NCI-H1105 treated with DMSO at 0.1 percent for 48 hours (cell line): Measurements from ENCODE around the gene SPACA6.

Experiments used
- DNase-seq: peaks from one replicate; lab custom pipeline; 2025; lab: John Stamatoyannopoulos, UW

SPACA6 gene

GRCh38 chr19:51703575-51704515 is 10.7 kb downstream of the SPACA6 start:
- peak; percentile 87 for DNase-seq

GRCh38 chr19:51704626-51705025 is 11.5 kb downstream of the SPACA6 start:
- DNase-seq = no peak

- DNase-seq = no peak
Measured at GRCh38 chr19:51706296-51706695, 13.2 kb downstream of the SPACA6 start.

- DNase-seq = no peak
Measured at GRCh38 chr19:51706885-51707284, 13.8 kb downstream of the SPACA6 start.

GRCh38 chr19:51708811-51709210 is 15.7 kb downstream of the SPACA6 start:
- no peak for DNase-seq

- no peak for DNase-seq
Measured at GRCh38 chr19:51709575-51709974, 16.4 kb downstream of the SPACA6 start.

DNA sequence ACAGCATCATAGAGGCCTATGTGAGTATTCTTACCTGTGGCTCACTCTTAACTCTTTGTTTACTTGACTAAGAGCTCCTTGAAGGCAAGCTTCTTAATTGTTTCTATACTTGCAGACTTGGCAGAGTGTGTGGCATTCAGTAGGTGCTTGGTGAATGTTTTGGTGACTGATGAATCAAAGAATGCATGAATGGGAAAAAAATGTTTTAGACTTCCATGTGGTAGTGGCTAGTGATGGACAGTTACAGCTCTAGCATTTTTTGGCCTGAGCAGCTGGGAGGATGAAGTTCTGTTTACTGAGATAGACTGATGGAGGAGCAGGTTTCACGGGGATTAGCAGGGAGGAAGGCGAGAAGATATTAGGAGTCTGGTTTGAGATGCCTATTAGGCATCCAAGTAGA is 17.0 kb downstream of the SPACA6 start:
- no peak for DNase-seq

- DNase-seq = no peak
Measured at GRCh38 chr19:51711702-51712101, 18.6 kb downstream of the SPACA6 start.

GRCh38 chr19:51712461-51713081 is 19.4 kb downstream of the SPACA6 start:
- DNase-seq = peak; percentile 22

- no peak for DNase-seq
Measured at GRCh38 chr19:51713319-51714285, 20.5 kb downstream of the SPACA6 start.

DNA sequence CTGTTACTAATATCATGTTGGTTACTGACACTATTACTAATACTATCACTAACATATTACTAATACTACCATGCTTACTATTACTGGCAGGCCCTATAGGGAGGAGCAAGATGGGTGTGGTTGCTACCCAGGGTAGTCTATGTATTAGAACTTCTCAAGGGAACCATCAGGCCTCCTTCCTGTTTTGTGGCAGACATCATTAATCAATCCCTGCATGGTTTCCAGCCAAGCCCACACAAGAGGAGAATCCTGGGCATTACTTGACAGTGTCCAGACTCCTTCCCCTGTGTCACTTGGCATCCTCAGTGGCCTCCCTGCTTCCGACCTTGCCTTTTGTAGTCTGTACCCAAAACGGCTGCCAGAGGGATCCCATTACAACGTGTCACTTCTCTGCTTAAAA is 21.7 kb downstream of the SPACA6 start:
- DNase-seq = no peak

GRCh38 chr19:51715850-51716249 is 22.7 kb downstream of the SPACA6 start:
- DNase-seq = no peak

DNA sequence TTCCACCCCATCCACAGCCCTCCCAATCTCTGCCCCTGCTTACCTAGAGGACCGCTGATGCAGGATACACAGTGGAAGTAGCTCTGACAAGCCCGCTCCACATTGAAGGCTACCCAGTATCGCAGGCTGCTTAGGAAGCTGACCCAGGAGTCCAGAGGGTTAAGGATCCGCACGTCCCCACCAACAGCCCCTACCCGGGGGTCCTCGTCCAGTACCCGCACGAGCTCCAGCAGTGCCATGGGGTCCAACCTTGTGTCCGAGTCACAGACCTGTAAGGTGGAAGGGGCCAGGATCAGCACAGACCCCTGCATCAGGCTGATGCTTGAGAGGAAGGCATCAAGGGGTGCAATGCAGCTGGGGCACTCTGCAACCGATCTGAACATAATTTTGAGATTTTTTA is 23.8 kb downstream of the SPACA6 start:
- DNase-seq = no peak

DNA sequence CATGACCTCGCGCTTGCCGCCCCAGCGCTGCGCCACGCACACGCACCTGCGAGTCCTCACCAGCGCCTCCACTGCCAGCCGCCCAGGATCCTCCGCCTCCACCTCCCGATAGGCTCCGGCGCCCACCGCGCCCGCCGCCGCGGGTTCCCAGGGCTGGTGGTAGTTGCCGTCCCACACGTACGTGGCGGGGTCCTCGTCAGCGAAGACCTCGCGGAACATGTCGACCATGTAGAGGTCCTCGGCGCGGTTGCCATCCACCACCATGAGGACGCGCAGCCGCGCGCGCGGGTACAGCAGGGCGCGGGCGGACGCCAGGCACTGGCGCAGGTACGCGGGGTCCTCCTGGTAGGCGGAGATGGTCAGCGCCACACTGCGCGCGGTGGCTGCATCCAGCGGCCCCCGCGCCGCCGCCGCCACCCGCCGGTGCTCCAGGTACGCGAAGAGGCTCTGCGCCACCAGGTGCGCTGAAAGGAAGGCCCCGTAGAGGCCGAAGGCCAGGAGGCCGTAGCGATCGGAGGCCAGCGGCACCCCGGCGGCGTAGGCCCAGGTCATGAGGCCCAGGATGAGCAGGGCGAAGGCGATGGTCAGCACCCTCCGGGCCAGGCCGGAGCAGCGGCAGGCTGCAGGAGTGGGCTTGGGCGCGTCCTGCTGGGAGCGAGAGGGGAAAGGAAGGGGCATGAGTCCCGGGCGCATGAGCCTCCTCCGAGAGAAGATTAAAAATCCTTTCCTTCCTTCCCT is 26.3 kb downstream of the SPACA6 start:
- DNase-seq = no peak

- DNase-seq = no peak
Measured at GRCh38 chr19:51721905-51722304, 28.8 kb downstream of the SPACA6 start.

- no peak for DNase-seq
Measured at GRCh38 chr19:51722492-51722891, 29.4 kb downstream of the SPACA6 start.

- no peak for DNase-seq
Measured at GRCh38 chr19:51724543-51724942, 31.4 kb downstream of the SPACA6 start.

DNA sequence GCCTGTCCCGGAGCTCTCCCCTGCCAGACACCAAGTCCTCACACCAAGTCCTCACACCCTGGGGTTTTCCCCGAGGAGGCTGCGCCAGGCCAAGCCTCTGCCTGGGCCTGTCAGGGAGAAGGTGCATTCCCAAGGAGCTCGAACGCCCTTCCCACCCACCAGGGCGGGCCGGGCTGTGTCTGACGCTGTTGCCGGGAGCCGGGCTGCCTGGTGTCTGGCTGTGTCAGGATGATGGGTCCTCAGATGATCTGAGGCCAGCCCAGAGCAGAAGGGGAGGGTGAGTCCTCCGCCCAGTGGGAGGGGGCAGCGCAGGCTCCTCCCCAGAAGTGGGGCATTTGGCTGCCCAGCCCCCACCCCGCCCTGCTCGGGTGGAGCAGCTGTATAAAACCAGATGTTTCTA is 32.9 kb downstream of the SPACA6 start:
- DNase-seq = no peak

- DNase-seq = no peak
Measured at GRCh38 chr19:51727349-51727880, 34.3 kb downstream of the SPACA6 start.

GRCh38 chr19:51729781-51730180 is 36.7 kb downstream of the SPACA6 start:
- DNase-seq = no peak
